ENCODE measurements around the gene SNRNP48.

The SNRNP48 gene

GRCh38 chr6:7642791-7643190, 52.8 kb downstream of the SNRNP48 start:
- DNase-seq (ENCODE audit: low spot score), result no peak

- DNase-seq (ENCODE audit: low spot score), result no peak
Measured at GRCh38 chr6:7644417-7644816, 54.4 kb downstream of the SNRNP48 start.

GRCh38 chr6:7646394-7646793, 56.4 kb downstream of the SNRNP48 start:
- DNase-seq (ENCODE audit: low spot score), result no peak

GRCh38 chr6:7647504-7647903, 57.5 kb downstream of the SNRNP48 start:
- no peak for DNase-seq (ENCODE audit: low spot score)

GRCh38 chr6:7649037-7649810, 59.2 kb downstream of the SNRNP48 start:
- no peak for DNase-seq (ENCODE audit: low spot score)

GRCh38 chr6:7650878-7651277, 60.9 kb downstream of the SNRNP48 start:
- no peak for DNase-seq (ENCODE audit: low spot score)

GRCh38 chr6:7652957-7653356, 63.0 kb downstream of the SNRNP48 start:
- no peak for DNase-seq (ENCODE audit: low spot score)

GRCh38 chr6:7656355-7656754, 66.4 kb downstream of the SNRNP48 start:
- DNase-seq (ENCODE audit: low spot score), result no peak

- DNase-seq (ENCODE audit: low spot score), result no peak
Measured at GRCh38 chr6:7658543-7658942, 68.5 kb downstream of the SNRNP48 start.

GRCh38 chr6:7661364-7661763, 71.4 kb downstream of the SNRNP48 start:
- no peak for DNase-seq (ENCODE audit: low spot score)

Data from LoVo (cell line).